ENCODE data around the gene CPTP. TPM values are rescaled to one million over a fixed set of nuclear protein-coding genes. Genes with fewer than 3 reads are reported as not detected.

Gene CPTP
- total RNA-seq, 2 experiments from 2014 or later = 12.2 to 13.7 TPM

DNA sequence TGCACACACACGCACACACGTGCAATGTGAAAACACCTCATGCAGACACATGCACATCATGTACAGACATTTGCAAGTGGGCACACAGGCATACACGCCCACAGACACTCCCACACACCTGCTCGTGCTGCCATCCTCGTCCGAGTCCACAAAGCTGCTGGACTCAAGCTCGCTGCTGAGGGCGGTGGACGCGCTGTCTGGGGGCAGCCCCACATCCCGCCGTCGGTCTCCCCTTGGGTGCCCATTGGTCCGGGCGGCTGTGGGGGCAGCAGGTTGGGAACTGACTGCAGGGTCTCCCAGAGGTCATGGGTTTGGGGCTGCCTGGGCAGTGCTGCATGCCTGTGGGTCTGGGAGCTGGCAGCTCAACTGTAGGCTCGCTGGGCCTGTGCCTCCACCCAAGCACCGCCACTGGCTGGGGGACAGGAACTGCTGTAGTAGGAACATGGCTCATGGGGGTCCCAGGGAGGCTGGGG, 17.0 kb downstream of the CPTP start:
- peaks cover 11% of the 10 kb centered on the region for H3K36me3 Mint-ChIP-seq
- no peak overlapping the region for H3K4me3 Mint-ChIP-seq
- no peak overlapping the region for H3K27ac Mint-ChIP-seq
- no peak for DNase-seq
- H3K9me3 Mint-ChIP-seq = peaks cover 1% of the 10 kb centered on the region
- no peaks in the 10 kb centered on the region for H3K4me1 Mint-ChIP-seq
- no peaks in the 10 kb centered on the region for H3K27me3 Mint-ChIP-seq

- Mint-ChIP-seq H3K4me3 (no peak overlapping the region), H3K27ac (no peak overlapping the region), H3K36me3 (peaks cover 11% of the 10 kb centered on the region), H3K9me3 (peaks cover 1% of the 10 kb centered on the region), H3K4me1 (peaks cover 2% of the 10 kb centered on the region), H3K27me3 (no peaks in the 10 kb centered on the region)
- no peak for DNase-seq
Observed at GRCh38 chr1:1342061-1342562, 17.5 kb downstream of the CPTP start.

DNA sequence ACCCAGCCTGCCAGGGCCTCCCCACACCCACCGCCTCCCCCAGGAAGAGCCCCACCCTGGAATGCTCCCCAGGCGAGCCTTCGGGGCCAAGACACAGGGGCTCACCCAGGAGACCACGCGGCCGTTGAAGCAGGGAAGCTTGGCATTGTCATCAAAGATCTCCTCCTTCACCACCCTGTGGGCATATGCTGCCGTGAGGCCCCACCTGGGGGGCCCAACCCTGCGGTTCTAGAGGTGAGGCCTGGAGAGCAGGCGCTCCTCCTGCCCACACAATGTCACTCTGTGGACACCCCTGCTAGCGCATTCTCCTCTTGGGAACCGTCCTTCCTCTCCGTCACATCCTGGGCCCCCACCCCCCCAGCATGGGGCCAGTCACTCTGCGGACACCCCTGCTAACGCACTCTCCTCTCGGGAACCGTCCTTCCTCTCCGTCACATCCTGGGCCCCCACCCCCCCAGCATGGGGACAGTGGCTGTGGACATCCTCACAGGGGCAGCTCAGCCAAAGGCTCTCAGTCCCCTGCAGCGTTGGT, 18.0 kb downstream of the CPTP start:
- Mint-ChIP-seq H3K36me3 (peaks cover 11% of the 10 kb centered on the region), H3K4me3 (no peak overlapping the region), H3K27ac (no peak overlapping the region), H3K4me1 (peaks cover 5% of the 10 kb centered on the region), H3K27me3 (no peaks in the 10 kb centered on the region), H3K9me3 (peaks cover 1% of the 10 kb centered on the region)
- no peak for DNase-seq

- H3K4me1 Mint-ChIP-seq = peaks cover 5% of the 10 kb centered on the region
- no peak overlapping the region for H3K27ac Mint-ChIP-seq
- no peak for DNase-seq
- peaks cover 1% of the 10 kb centered on the region for H3K9me3 Mint-ChIP-seq
- no peak overlapping the region for H3K4me3 Mint-ChIP-seq
- peaks cover 11% of the 10 kb centered on the region for H3K36me3 Mint-ChIP-seq
- H3K27me3 Mint-ChIP-seq = no peaks in the 10 kb centered on the region
Observed at GRCh38 chr1:1343811-1344421, 19.3 kb downstream of the CPTP start.

GRCh38 chr1:1344655-1345361, 20.2 kb downstream of the CPTP start:
- Mint-ChIP-seq H3K36me3 (peaks cover 11% of the 10 kb centered on the region), H3K9me3 (peaks cover 1% of the 10 kb centered on the region), H3K4me3 (no peak overlapping the region), H3K27ac (no peak overlapping the region), H3K4me1 (peaks cover 5% of the 10 kb centered on the region), H3K27me3 (no peaks in the 10 kb centered on the region)
- DNase-seq = peak; percentile 55

- no peaks in the 10 kb centered on the region for H3K27me3 Mint-ChIP-seq
- H3K4me3 Mint-ChIP-seq = no peak overlapping the region
- H3K27ac Mint-ChIP-seq = no peak overlapping the region
- peaks cover 10% of the 10 kb centered on the region for H3K36me3 Mint-ChIP-seq
- H3K9me3 Mint-ChIP-seq = peaks cover 1% of the 10 kb centered on the region
- H3K4me1 Mint-ChIP-seq = peaks cover 5% of the 10 kb centered on the region
- DNase-seq = no peak
Observed at GRCh38 chr1:1345384-1345783, 20.8 kb downstream of the CPTP start.

- peaks cover 4% of the 10 kb centered on the region for H3K36me3 Mint-ChIP-seq
- no peak for DNase-seq
- peaks cover 1% of the 10 kb centered on the region for H3K9me3 Mint-ChIP-seq
- H3K4me1 Mint-ChIP-seq = peaks cover 5% of the 10 kb centered on the region
- no peak overlapping the region for H3K4me3 Mint-ChIP-seq
- H3K27ac Mint-ChIP-seq = no peak overlapping the region
- H3K27me3 Mint-ChIP-seq = no peaks in the 10 kb centered on the region
Observed at GRCh38 chr1:1345860-1346500, 21.4 kb downstream of the CPTP start.

GRCh38 chr1:1346501-1346890, 21.9 kb downstream of the CPTP start:
- Mint-ChIP-seq H3K27me3 (no peaks in the 10 kb centered on the region), H3K9me3 (no peaks in the 10 kb centered on the region), H3K36me3 (no peaks in the 10 kb centered on the region), H3K4me3 (no peak overlapping the region), H3K27ac (no peak overlapping the region), H3K4me1 (peaks cover 5% of the 10 kb centered on the region)
- DNase-seq = no peak

DNA sequence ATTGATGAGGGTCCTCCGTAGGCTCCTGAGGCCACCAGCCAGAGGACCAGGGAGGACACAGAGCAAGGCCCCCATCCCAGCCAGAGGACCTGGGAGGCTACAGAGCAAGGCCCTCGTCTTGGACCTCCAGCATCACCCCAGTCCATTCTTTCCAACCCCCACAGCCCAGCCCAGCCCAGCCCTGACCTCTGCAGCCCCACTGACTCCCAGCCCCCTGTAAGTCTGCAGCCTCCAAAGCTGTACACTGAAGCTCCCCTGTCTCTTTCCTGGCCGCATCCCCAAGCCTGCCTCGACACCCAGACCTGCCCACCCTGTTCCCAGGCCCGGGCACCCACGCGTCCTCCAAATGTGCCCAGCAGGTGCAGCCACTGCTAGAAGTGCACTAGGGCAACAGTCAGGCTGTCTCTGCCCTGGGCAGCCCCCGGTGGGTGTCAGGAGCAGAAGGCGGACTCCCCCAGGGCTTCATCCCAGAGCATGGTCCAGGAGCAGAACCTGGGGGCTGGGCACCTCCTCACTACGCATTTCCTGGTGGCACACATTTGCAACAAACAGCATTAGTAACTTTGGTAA, 22.5 kb downstream of the CPTP start:
- Mint-ChIP-seq H3K36me3 (no peaks in the 10 kb centered on the region), H3K27me3 (no peaks in the 10 kb centered on the region), H3K4me1 (peaks cover 5% of the 10 kb centered on the region), H3K27ac (no peak overlapping the region), H3K4me3 (peak overlapping the region; percentile 43), H3K9me3 (no peaks in the 10 kb centered on the region)
- DNase-seq = no peak

- Mint-ChIP-seq H3K27me3 (peaks cover 5% of the 10 kb centered on the region), H3K4me1 (peaks cover 5% of the 10 kb centered on the region), H3K27ac (no peak overlapping the region), H3K36me3 (no peaks in the 10 kb centered on the region), H3K4me3 (peak overlapping the region; percentile 80), H3K9me3 (no peaks in the 10 kb centered on the region)
- DNase-seq = no peak
Observed at GRCh38 chr1:1347663-1348419, 23.2 kb downstream of the CPTP start.

DNA sequence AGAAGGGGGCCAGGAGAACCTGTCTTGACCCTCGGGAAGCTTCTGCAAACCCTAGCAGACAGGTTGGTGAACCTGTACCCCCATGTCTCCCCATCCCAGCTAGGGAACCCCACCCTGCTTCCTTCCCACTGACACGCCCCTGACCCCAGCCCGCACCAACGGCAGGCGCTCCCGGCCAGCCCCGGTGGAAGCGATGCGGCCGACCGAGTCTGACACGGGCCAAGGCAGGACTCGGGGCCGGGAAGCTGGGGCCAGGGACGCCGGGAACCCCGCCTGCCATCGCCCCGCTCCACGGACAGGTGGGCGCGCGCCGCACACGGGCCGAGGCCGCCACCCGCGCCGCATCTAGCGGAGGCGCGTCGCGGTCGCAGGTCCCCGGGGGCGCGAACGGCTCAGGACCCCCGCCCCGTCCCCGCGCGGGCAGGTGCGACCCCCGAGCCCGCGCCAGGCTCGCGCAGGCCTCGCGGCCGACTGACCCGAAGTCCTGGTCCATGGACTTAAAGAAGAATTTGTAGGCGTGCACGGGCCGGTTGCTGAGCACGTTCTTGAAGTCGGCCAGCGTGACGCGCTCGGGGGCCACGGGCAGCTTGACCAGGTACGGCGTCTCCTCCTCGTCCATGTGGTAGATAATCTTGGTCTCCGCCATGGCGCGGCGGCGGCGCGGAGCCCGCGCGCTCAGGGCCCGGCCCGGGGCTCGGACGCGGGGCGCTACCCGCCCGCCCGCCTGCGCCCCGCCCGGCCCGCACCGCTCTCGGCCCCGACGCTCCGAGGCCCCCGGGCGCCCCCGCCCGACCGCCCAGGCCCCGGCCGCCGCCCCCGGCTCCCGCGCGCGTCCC, 24.0 kb downstream of the CPTP start:
- Mint-ChIP-seq H3K36me3 (no peaks in the 10 kb centered on the region), H3K27ac (no peak overlapping the region), H3K9me3 (no peaks in the 10 kb centered on the region), H3K27me3 (peaks cover 13% of the 10 kb centered on the region), H3K4me1 (peaks cover 5% of the 10 kb centered on the region), H3K4me3 (peak overlapping the region; percentile 80)
- DNase-seq = no peak

DNA sequence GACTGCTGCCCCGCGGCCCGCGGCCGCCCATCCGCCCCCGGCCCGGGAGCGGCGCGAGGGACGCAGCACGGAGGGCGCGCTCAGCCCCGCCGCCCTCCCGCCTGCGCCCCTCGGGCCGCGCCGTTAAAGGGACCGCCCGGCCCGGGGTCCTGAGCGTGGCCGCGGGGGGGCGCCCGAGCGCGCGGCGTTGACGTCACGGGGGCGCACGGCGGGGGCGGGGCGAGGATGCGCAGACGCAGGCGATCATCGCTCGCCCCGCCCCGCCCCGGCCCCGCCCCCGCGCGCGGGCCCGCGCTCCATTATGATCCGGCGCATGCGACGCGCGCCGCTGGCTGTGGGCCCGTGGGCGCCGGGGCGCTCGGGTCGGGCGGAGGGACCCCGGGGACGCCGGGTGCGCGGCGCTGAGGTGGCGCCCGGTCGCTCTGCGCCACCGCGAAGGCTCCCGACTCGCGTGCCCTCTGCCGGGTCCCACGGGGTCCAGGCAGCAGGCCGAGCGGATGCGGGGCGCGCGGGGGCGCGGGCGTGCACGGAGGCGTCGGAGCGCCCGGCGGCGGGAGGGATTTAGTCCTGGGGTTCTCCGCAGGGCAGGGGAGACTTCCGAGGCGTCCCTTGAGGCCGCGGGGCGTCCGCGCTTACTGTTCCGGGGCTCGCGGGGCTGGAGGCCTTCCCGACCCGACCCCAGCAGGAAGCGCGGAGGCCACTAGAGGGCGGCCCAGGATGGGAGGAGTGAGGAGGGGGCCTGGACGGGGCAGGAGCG, 24.8 kb downstream of the CPTP start, which contains the start of gene DVL1:
DVL1 (minus strand) TSS at position 163 of the 757 bp plus-strand sequence. CDS start 353 bp downstream, outside the sequence.
- H3K27ac Mint-ChIP-seq = no peak within 1 kb of the TSS
- no peaks in the 10 kb centered on the region for H3K36me3 Mint-ChIP-seq
- H3K4me3 Mint-ChIP-seq = peak within 1 kb of the TSS; percentile 80
- H3K27me3 Mint-ChIP-seq = peaks cover 19% of the 10 kb centered on the region
- H3K4me1 Mint-ChIP-seq = peaks cover 5% of the 10 kb centered on the region
- no peaks in the 10 kb centered on the region for H3K9me3 Mint-ChIP-seq
- peak; percentile 78 for DNase-seq
